Stomach (tissue), 9 donors: ENCODE results near the gene LFNG. TPM values are rescaled to one million over a fixed set of nuclear protein-coding genes. Genes with fewer than 3 reads are reported as not detected.
A peak's percentile ranks its signal among the peaks of the same experiment; 100 is the strongest.
"Not testable (repeated sequence)": the region's sequence is repeated elsewhere in the genome, so short reads cannot be mapped to it uniquely, and the experiment has no call there.

ENCODE experiments used
- DNase-seq, 2 donors: peaks; one replicate each; pipeline versions ENCODE4 v3.0.0 to v3.0.0-alpha.2; 2013 to 2019
- H3K27ac ChIP-seq, 5 donors: fragments of 200-600 bp in 4 of 5; sonication (generic) in 4 of 5; one replicate each; pipeline ENCODE4 v1.5.1; 2013 to 2019; ENCODE audit warnings: mild to moderate bottlenecking in 1 of 5, moderate library complexity in 1 of 5
- H3K27me3 ChIP-seq, 3 donors: fragments of 200-600 bp; sonication (generic); one replicate each; pipeline ENCODE4 v1.5.1; 2017 to 2019; ENCODE audit warnings: mixed run types in 1 of 3
- H3K36me3 ChIP-seq, 4 donors: fragments of 200-600 bp; sonication (generic); 1 replicate in 3 of 4; 2 replicates in 1 of 4; pipeline ENCODE4 v1.5.1; 2016 to 2019
- H3K4me1 ChIP-seq, 4 donors: fragments of 200-600 bp; sonication (generic); one replicate each; pipeline ENCODE4 v1.5.1; 2016 to 2019
- H3K4me3 ChIP-seq, 4 donors: fragments of 200-600 bp; sonication (generic) in 3 of 4; one replicate each; pipeline ENCODE4 v1.5.1; 2016 to 2019; ENCODE audit warnings: mild to moderate bottlenecking in 1 of 4
- H3K9me3 ChIP-seq, 4 donors: fragments of 200-600 bp; sonication (generic); one replicate each; pipeline ENCODE4 v1.5.1; 2016 to 2019
- EP300 ChIP-seq: sonication (generic); formaldehyde crosslinking; IDR thresholded peaks from one replicate; pipeline ENCODE4 v1.6.1; 2017; ENCODE audit warnings: antibody characterized with exemption
- POLR2A ChIP-seq, 4 donors: fragments of 450-650 bp; IDR thresholded peaks; one replicate each; pipeline ENCODE4 v1.6.1; 2016; ENCODE audit warnings: antibody characterized with exemption in 4 of 4, control low read depth in 2 of 4, mild to moderate bottlenecking in 1 of 4, moderate library complexity in 1 of 4
- POLR2AphosphoS5 ChIP-seq, 3 donors: sonication (generic); formaldehyde crosslinking; IDR thresholded peaks; one replicate each; pipeline ENCODE4 v1.6.1; 2016; ENCODE audit warnings: antibody characterized with exemption in 3 of 3
- WGBS, 5 donors: extraction: QIAGEN DNeasy Blood & Tissue Kit in 3 of 5; methylation state at CpG; one replicate each; pipeline versions ENCODE4 v1.1.5 to v1.1.7; 2013 to 2018; 5-methylcytosine and 5-hydroxymethylcytosine counted together
- intact Hi-C: fragments of 100-400 bp; cut with DNase I; formaldehyde crosslinking; loops from one replicate; pipeline ENCODE4 v1.15.1; 2023; ENCODE audit warnings: low total_unique reads
- polyA plus RNA-seq, 3 donors: library from polyadenylated mRNA; stranded (reverse); fragments of 200-250 nt; gene quantifications; one replicate each; pipeline ENCODE4 v1.2.3, GENCODE V29; 2013
- total RNA-seq, 5 donors: library from RNA; depleted of rRNA; stranded (reverse); fragments of >200 nt; gene quantifications; one replicate each; pipeline versions ENCODE4 v1.1.0 to v1.2.3, GENCODE V29; 2014 to 2016
- TF ChIP-seq, protein P1 (sequence below), 7 experiments: fragments of 450-650 bp in 4 of 7; fragments of 200-600 bp in 3 of 7; sonication (generic) in 3 of 7; IDR thresholded peaks; one replicate each; pipeline ENCODE4 v1.5.1; 2016 to 2019; ENCODE audit warnings: antibody characterized with exemption in 7 of 7, control low read depth in 2 of 7, mild to moderate bottlenecking in 1 of 7
- donor health status: healthy with polysubstance abuse.
- donor health status: Bipolar disorder and iron deficiency.
- donor health status: healthy.

LFNG gene
- total and polyA plus RNA-seq, 8 donors = 8.0 to 103 (median 17.4) TPM

DNA sequence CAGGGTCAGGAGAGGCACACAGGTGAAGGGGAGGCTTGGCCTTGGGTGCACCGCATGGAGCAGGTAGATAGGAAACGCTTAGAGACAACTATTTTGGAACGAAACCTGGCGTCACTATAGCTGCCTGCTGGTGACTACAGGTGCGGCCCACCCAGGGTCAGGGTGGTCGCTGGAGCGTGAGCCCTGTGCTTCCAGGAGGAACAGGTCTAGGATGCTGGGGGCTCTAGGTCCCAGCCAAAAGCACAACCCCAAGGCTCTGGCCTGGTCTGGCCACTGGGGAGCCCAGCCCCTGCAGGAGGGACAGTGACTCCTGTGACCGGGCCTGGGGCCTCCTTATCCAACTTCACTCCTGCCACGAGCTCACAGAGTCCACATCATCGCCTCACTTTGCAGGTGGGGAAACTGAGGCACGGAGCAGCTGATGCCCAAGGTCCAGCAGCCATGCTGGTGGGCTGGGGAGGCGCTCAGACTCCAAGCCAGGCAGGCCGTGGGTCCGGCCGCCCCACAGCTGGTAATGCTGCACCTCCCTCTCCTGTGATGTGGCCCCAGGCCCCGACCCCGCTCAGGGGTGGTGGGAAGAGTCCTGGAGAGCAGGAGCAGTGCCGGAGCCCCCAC lies 9.0 kb downstream of the LFNG start:
- DNase-seq = peak in 1 of 2 donors; percentile 24
- Histone ChIP-seq H3K27ac (peak overlapping the region; percentile 52 to 92 (median 88)), H3K36me3 (peaks cover 9 to 42% (median 27%) of the 10 kb centered on the region in 4 donors), H3K27me3 (peaks cover 0 to 57% (median 0%) of the 10 kb centered on the region in 3 donors), H3K4me3 (peak overlapping the region in 2 of 4 donors; percentile 11 to 16), H3K4me1 (peaks cover 79 to 83% (median 81%) of the 10 kb centered on the region in 4 donors), H3K9me3 (no peaks in the 10 kb centered on the region)
- WGBS, 5 donors = 67 to 84% (median 71%) methylated on average over 13 to 18 of the region's 18 CpGs
- intact Hi-C loops = no loop called here
- TF ChIP-seq POLR2AphosphoS5 (IDR thresholded peaks at IDR 0.05) (no peak), POLR2A (IDR thresholded peaks at IDR 0.05) (no peak), EP300 (no peak)
- TF ChIP-seq, protein P1, sequence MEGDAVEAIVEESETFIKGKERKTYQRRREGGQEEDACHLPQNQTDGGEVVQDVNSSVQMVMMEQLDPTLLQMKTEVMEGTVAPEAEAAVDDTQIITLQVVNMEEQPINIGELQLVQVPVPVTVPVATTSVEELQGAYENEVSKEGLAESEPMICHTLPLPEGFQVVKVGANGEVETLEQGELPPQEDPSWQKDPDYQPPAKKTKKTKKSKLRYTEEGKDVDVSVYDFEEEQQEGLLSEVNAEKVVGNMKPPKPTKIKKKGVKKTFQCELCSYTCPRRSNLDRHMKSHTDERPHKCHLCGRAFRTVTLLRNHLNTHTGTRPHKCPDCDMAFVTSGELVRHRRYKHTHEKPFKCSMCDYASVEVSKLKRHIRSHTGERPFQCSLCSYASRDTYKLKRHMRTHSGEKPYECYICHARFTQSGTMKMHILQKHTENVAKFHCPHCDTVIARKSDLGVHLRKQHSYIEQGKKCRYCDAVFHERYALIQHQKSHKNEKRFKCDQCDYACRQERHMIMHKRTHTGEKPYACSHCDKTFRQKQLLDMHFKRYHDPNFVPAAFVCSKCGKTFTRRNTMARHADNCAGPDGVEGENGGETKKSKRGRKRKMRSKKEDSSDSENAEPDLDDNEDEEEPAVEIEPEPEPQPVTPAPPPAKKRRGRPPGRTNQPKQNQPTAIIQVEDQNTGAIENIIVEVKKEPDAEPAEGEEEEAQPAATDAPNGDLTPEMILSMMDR (IDR thresholded peaks at IDR 0.05) = no peak

DNA sequence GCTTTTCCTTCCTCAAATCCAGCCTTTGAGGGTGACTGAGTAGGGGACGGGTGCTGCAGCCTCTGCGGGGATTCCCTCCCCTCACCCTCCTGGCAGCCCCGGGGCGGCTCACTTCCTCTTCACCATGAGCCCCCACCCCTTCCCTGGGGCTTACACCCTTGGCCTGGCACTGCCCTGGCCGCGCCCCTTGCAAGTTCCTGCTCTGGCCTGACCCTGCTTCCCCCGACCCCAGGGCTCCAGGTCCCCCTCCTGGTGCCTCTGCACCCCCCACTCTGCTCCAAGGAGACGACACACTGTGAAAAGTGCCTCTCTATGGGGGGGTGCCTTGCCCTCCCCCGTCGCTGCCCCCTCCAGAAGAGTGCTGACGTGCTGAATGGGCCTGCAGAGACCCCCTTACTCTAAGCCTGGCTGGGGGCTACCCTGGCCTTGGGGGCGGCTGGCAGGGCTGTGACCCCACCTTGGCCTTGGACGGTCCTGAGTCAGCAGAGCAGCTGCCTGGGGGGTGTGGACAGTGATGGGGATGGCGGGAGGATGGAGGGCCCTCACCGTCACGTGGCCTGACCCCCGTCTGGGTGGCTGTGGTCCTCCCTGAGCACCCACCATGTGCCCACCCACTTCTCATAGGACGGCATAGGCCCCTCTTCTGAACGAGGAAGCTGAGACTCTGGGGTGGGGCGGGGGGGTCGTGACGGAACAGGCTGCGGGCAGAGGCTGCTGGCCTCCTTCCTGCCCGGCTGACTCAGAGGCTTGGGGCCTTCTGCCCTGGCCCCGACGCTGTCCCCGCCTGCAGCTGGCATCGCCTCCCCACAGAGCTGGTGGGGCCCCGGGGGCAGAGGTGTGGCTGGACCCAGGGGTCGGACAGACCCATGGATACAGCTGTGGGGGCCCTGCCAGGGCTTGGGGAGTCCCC lies 9.8 kb downstream of the LFNG start:
- intact Hi-C loops = no loop called here
- peak overlapping the region; percentile 63 to 92 (median 88) for H3K27ac ChIP-seq
- H3K4me1 ChIP-seq = peaks cover 71 to 75% (median 72%) of the 10 kb centered on the region in 4 donors
- H3K4me3 ChIP-seq = peak overlapping the region in 1 of 4 donors; percentile 16
- H3K27me3 ChIP-seq = peaks cover 0 to 49% (median 0%) of the 10 kb centered on the region in 3 donors
- H3K36me3 ChIP-seq = peaks cover 9 to 42% (median 27%) of the 10 kb centered on the region in 4 donors
- 40 to 47% (median 42%) methylated on average over 21 to 30 of the region's 30 CpGs for WGBS, 5 donors
- TF ChIP-seq, protein P1 (IDR thresholded peaks at IDR 0.05) = no peak
- TF ChIP-seq POLR2AphosphoS5 (IDR thresholded peaks at IDR 0.05) (no peak), EP300 (no peak), POLR2A (IDR thresholded peaks at IDR 0.05) (no peak)
- DNase-seq = peak; percentile 63 to 73
- H3K9me3 ChIP-seq = no peaks in the 10 kb centered on the region

DNA sequence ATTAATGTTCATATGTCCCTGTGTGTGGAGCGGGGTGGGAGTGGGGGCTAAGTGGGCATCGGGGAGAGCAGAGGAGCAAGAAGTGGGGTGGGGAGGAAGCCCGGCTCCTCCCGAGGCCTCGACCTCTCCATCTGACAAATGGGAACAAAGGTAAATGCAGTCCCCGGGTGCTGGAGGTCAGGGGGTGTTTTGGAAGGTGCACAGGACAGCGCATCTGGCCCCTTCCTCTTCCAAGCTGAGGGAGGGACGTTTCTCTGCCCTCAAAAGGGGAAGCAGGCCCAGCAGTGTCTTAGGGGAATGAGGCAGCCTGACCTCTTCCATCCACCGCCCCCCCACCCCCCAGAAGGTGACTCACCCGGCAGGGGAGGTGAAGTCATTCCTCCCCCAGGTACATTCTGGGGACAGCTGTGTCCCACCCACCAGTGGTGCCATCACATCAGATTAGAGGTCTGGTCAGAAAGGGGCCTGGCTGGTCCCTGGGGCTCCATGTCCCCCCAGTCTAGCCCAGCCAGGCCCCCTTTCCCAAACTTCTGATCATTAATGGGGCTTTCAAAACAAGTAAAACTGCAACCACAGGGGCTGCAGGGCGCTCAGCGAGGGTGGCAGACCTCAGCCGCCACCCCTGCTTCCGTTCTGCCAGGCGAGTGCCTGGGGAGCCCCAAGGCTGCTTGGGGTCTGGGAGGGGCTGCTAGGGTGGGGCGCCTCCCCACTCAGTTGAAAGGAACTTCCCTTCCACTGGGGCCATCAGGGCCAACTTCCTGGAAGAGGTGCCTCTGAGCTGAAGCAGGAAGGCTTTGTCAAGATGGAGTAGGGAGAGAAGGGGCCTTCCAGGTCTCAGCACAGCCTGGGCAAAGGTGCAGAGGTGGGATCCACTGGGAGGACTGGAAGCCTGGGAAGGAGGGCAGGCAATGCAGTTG lies 10.8 kb downstream of the LFNG start:
- peaks cover 62 to 66% (median 63%) of the 10 kb centered on the region in 4 donors for H3K4me1 ChIP-seq
- DNase-seq = peak in 1 of 2 donors; percentile 80
- H3K36me3 ChIP-seq = peaks cover 9 to 35% (median 25%) of the 10 kb centered on the region in 4 donors
- peak overlapping the region; percentile 63 to 92 (median 88) for H3K27ac ChIP-seq
- 45 to 72% (median 61%) methylated on average over 14 to 16 of the region's 16 CpGs for WGBS, 5 donors
- H3K4me3 ChIP-seq = no peak overlapping the region
- TF ChIP-seq POLR2AphosphoS5 (IDR thresholded peaks at IDR 0.05) = peak in 2 of 3 donors; percentile 4 to 29
- no peak for TF ChIP-seq EP300
- intact Hi-C loops = no loop called here
- H3K9me3 ChIP-seq = no peaks in the 10 kb centered on the region
- H3K27me3 ChIP-seq = peaks cover 0 to 40% (median 0%) of the 10 kb centered on the region in 3 donors

DNA sequence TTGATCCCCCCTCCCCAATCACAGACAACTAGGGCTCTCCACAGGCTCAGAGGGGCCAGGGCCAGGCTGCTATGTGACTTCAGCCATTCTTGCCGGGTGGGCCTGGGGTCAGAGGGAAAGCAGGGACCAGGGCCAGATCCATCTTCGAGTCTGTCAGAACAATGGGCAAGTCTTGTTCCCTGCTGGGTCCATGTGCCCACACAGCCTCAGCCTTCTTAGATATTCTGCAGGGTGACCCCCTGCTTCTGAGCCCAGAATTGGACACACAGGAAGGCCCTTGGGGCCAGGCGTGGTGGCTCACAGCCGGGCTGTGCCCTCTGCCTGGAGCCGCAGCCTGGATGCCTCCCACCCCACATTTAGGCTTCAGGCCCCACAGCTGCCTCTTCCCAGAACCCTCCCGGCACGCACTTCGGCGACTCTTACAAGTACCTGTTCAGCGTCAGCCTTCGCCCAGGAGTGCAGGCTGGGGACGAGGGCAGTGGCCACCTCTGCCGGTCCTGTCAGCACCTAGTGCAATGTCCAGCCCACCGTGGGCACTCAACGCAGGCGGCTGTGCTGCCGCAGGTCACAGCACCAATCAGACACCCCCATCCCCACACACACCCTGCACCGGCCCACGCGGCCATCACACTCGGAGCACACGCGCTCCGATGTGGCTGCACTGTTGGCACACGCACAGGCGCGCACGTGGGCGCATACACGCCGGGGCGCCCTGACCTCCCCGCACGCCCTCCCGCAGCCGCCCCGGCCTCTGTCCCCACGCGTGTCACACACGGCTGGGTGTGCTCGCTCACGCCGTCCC lies 11.6 kb downstream of the LFNG start:
- peaks cover 9 to 26% (median 16%) of the 10 kb centered on the region in 4 donors for H3K36me3 ChIP-seq
- peaks cover 53 to 57% (median 55%) of the 10 kb centered on the region in 4 donors for H3K4me1 ChIP-seq
- DNase-seq = peak in 1 of 2 donors; percentile 41
- intact Hi-C loops, H3K4me3 ChIP-seq, H3K9me3 ChIP-seq: not testable (repeated sequence)
- peaks cover 0 to 33% (median 0%) of the 10 kb centered on the region in 3 donors for H3K27me3 ChIP-seq
- WGBS, 5 donors = 23 to 61% (median 26%) methylated on average over 11 to 43 of the region's 43 CpGs
- H3K27ac ChIP-seq = peak overlapping the region; percentile 63 to 92 (median 88)

GRCh38 chr7:2531796-2532110 lies 12.2 kb downstream of the LFNG start:
- peaks cover 4 to 21% (median 10%) of the 10 kb centered on the region in 4 donors for H3K36me3 ChIP-seq
- H3K9me3 ChIP-seq, H3K27ac ChIP-seq, intact Hi-C loops, H3K4me3 ChIP-seq: not testable (repeated sequence)
- H3K4me1 ChIP-seq = peaks cover 49 to 51% (median 50%) of the 10 kb centered on the region in 4 donors
- peaks cover 0 to 27% (median 0%) of the 10 kb centered on the region in 3 donors for H3K27me3 ChIP-seq
- WGBS, 5 donors = 28 to 58% (median 47%) methylated on average over 8 to 17 of the region's 17 CpGs; no CpG with 5 or more reads in 1 of the 5 donors
- peak in 1 of 2 donors; percentile 40 for DNase-seq

DNA sequence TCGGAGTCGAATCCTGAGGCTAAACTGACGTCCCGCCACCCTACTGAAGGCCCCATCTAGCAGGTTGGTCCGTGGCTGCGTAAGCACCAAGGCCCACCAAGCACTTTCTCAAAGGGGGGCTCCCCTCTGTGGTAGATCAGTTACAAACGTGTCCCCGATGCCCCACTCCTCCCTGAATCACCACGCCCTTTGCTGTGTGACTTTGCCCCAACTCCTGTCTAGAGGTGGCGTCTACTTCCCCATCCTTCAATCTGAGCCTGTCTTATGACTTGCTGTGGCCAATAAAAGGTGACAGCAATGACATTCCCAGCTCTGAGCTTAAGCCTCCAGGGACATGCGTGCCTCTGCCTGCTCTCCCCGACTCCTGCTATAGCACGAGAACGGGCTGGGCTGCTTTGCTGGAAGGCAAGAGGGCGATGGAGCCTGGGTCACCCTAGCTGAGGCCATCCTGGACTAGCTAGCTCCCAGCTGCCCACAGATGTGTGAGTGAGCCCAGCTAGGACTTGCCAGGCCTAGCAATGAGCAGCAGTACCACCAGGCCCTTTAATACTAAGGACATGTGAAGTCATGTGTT lies 12.7 kb downstream of the LFNG start:
- peak in 1 of 2 donors; percentile 23 for DNase-seq

GRCh38 chr7:2532816-2533215 lies 13.2 kb downstream of the LFNG start:
- WGBS, 5 donors = 81 to 89% (median 84%) methylated on average over 3 to 7 of the region's 8 CpGs; no CpG with 5 or more reads in 1 of the 5 donors
- Histone ChIP-seq H3K27me3 (peaks cover 0 to 22% (median 0%) of the 10 kb centered on the region in 3 donors), H3K36me3 (peaks cover 3 to 13% (median 9%) of the 10 kb centered on the region in 4 donors), H3K4me1 (peaks cover 39 to 41% (median 40%) of the 10 kb centered on the region in 4 donors)
- H3K4me3 ChIP-seq, H3K9me3 ChIP-seq, intact Hi-C loops, DNase-seq, H3K27ac ChIP-seq: not testable (repeated sequence)

More for the DNA sequence above, 12.7 kb downstream of the LFNG start:
- Histone ChIP-seq H3K27me3 (peaks cover 0 to 22% (median 0%) of the 10 kb centered on the region in 3 donors), H3K4me1 (peaks cover 44 to 46% (median 45%) of the 10 kb centered on the region in 4 donors), H3K36me3 (peaks cover 0 to 15% (median 6%) of the 10 kb centered on the region in 4 donors)
- intact Hi-C loops, H3K27ac ChIP-seq, H3K9me3 ChIP-seq, H3K4me3 ChIP-seq: not testable (repeated sequence)
- WGBS, 5 donors = 60 to 79% (median 74%) methylated on average over 1 to 13 of the region's 15 CpGs
